HEK293T (cell line): Measurements from ENCODE around the gene TRIM58.

Source experiments
- ARNT ChIP-seq: fragments of 450-650 bp; IDR thresholded peaks from 2 replicates; pipeline ENCODE4 v1.6.1; 2017; ENCODE audit warnings: mild to moderate bottlenecking
- BHLHE40 ChIP-seq: fragments of 450-650 bp; IDR thresholded peaks from 2 replicates; pipeline ENCODE4 v1.6.1; 2016; ENCODE audit warnings: mild to moderate bottlenecking, moderate library complexity, borderline replicate concordance
- CTBP1 ChIP-seq: fragments of 450-650 bp; IDR thresholded peaks from 2 replicates; pipeline ENCODE4 v1.6.1; 2016; ENCODE audit warnings: borderline replicate concordance
- ELF4 ChIP-seq: fragments of 450-650 bp; IDR thresholded peaks from 2 replicates; pipeline ENCODE4 v1.6.1; 2017; ENCODE audit warnings: antibody characterized with exemption
- FOXA1 ChIP-seq: fragments of 450-650 bp; IDR thresholded peaks from 2 replicates; pipeline ENCODE4 v1.6.1; 2016; ENCODE audit warnings: mild to moderate bottlenecking
- FOXK2 ChIP-seq: fragments of 450-650 bp; IDR thresholded peaks from 2 replicates; pipeline ENCODE4 v1.6.1; 2016; ENCODE audit warnings: mild to moderate bottlenecking
- FOXM1 ChIP-seq: fragments of 450-650 bp; IDR thresholded peaks from 2 replicates; pipeline ENCODE4 v1.6.1; 2017; ENCODE audit warnings: mild to moderate bottlenecking, borderline replicate concordance
- HDGF ChIP-seq: fragments of 450-650 bp; IDR thresholded peaks from 2 replicates; pipeline ENCODE4 v1.6.1; 2017; ENCODE audit warnings: antibody characterized with exemption, borderline replicate concordance
- LEF1 ChIP-seq: fragments of 450-650 bp; IDR thresholded peaks from 2 replicates; pipeline ENCODE4 v1.6.1; 2017; ENCODE audit warnings: mild to moderate bottlenecking, borderline replicate concordance
- PKNOX1 ChIP-seq: fragments of 450-650 bp; IDR thresholded peaks from 2 replicates; pipeline ENCODE4 v1.6.1; 2016
- SP1 ChIP-seq: fragments of 450-650 bp; IDR thresholded peaks from 2 replicates; pipeline ENCODE4 v1.6.1; 2017
- SUZ12 ChIP-seq: fragments of 450-650 bp; IDR thresholded peaks from 2 replicates; pipeline ENCODE4 v1.6.1; 2016; ENCODE audit warnings: mild to moderate bottlenecking
- TARDBP ChIP-seq: fragments of 450-650 bp; IDR thresholded peaks from 2 replicates; pipeline ENCODE4 v1.6.1; 2016
- ZNF384 ChIP-seq: fragments of 450-650 bp; IDR thresholded peaks from 2 replicates; pipeline ENCODE4 v1.6.1; 2016

GRCh38 chr1:247908766-247909165 is 51.8 kb downstream of the TRIM58 start:
- TF ChIP-seq TARDBP (no peak), BHLHE40 (no peak), SP1 (no peak), SUZ12 (no peak), LEF1 (no peak), FOXA1 (no peak), ELF4 (no peak), ZNF384 (no peak), FOXK2 (no peak), PKNOX1 (no peak), FOXM1 (no peak), CTBP1 (no peak), HDGF (no peak), ARNT (no peak)
